GM19324 (cell line): ENCODE measurements around the gene ERC2.

Experiments used
- ATAC-seq: cut with Tn5 transposase; IDR thresholded peaks from one replicate; pipeline ENCODE4 v1.9.1; 2021; ENCODE audit warnings: mild to moderate bottlenecking, moderate library complexity; ENCODE audit not compliant: unreplicated experiment, low FRiP score

The ERC2 gene

GRCh38 chr3:55532806-55533205 lies 935.5 kb downstream of the ERC2 start:
- ATAC-seq, result no peak

DNA sequence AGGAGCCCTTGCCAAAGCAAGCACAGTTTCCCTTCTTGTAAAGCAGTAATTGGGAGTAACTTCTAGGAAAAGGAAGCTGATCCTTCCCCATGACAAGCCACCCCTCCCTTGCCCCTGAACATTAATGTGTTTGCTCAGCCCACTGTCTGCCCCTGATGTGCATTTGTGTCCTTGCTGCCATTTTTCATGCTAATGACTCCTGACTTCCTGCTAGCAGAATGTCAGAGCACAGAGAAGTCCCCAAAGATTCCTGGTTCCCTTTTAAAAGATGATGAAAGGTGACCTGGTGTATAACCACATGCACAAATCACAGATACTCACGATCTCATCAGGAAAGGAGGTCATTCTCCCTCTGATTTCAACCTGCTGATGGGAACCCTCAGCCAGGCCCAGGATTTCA lies 936.9 kb downstream of the ERC2 start:
- ATAC-seq, result no peak

- ATAC-seq, result no peak
These were observed 940.9 kb downstream of the ERC2 start for GRCh38 chr3:55527361-55527760.

- ATAC-seq, result no peak
These were observed 941.8 kb downstream of the ERC2 start for GRCh38 chr3:55526332-55527030.

DNA sequence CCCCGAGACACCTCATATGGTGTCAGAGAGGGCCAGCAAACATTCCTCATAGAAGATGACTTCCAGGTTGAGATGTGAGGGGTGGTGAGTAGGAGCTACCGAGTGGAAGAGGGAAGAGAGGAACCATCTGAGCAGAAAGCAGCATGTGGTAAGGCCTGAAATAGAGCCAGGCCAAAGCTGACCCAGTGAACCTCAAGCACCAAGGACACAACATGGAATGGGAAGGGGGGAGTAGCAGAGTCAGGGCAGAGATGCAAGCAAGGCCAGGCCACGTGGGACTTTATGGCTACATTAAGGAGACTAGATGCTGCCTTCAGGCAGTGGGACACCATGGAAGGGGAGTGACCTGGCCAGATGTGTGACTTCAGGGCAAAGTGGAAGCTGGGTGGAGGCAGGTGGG lies 942.8 kb downstream of the ERC2 start:
- no peak for ATAC-seq

DNA sequence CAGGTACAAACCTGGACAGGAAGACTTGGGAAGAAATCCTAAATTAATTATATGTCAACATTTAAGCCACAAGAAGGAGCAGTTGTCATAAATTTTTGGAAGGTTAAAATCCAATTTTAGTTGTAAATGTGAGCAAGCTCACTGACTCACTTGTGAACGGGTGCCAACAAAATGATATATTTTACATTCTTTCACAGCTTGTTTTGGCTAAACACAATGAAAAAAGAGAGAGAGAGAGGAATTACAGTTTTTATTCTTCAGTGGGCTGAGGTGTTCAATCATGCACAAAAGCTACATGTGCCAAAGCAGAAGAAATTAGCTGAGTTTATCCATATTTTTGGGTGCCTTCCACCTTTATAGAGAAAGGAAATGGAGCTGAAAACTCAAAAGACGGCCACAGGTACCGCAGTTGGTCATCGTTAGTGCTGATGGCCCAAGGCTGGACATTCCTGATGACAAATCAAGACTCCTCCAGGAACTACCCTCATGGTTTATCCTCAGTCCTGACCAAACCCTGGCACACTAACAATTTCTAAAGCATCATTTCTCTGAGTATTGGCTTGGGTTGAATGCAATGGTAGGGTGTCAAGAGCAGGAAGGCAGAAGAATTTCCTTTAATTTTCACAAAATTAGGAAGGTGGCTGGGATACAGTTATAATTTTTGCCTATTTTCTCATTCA lies 943.6 kb downstream of the ERC2 start:
- ATAC-seq, result no peak

DNA sequence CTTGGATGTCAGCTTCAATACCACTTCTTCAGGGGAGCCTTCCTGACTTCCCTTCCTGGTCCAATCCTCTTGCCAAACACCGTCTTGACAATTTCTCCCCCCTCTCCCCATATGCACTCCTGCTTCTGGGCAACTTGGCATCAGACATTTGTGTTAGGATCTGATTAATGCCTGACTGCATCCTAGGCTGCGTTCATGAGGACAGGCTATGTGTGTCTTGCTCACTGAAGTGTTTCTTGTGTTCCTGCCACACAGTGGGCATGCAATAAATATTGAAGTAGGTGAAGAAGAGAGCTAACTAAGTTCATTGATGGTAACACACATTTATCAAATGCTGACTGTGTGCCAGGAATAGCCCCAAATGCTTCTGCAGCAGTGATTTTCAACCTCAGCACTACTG lies 944.8 kb downstream of the ERC2 start:
- ATAC-seq, result no peak

DNA sequence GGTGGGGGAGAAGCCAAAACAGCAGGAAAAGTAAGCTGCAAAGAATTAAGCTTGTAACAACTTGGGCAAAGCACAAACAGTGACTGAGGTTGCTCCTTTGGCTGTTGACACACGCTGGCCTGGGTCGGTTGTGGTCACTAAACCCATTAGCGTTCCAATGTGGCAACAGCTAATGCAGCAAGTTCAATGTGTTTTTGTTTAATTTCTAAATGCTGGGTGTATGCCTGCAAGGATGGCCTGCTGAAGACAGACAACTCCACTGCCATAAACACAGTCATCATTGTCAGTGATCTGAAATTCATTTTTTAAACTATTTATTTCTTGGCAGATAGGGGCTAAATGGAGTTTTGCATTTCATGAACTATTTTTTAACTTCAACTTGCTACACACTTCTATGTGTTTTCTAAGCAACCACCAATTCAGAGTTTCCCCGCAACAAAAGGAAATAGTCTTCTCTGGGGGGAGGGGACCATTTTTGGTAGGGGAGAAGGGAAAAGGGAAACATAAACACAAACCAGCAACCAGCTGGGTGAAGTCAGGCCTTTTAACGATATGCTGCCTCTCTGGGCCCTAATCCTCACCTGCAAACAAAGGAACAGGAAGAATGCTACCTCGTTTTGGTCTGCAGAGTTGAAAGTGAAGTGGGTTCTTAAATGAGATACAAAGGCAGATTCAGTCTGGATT lies 946.4 kb downstream of the ERC2 start:
- no peak for ATAC-seq

DNA sequence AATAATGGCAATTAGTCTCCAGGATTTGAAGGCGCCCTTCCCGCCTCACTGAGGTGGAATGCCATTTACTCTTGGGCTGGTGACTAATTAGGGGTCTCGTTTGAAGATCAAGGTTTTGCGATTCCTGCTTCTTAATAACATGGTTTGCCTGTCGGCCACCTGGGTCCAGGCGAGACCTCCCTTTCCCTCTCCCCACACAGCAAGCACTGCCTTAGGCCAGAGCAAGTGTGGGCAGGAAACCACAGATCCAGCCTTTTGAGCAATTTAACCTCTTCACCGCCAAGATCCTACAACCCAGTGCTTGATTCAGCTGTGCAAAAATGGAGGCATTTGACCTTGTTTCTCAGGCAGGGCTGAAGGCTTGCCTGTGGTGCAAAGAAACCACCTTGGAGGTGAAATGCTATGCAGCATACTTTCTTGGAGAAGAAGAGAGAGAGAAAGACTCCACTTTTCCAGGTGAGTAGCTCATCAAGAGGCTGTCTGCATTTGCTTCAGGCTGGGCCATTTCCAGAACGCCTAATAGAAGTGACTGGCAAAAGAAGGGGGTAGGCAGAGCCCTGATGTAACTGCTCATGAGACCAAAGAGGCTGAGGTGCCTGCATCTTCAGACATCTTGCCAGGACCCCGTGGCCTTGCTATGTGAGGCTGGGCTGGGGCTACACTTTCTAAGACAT lies 947.1 kb downstream of the ERC2 start:
- no peak for ATAC-seq

GRCh38 chr3:55519019-55519418 lies 949.2 kb downstream of the ERC2 start:
- no peak for ATAC-seq

DNA sequence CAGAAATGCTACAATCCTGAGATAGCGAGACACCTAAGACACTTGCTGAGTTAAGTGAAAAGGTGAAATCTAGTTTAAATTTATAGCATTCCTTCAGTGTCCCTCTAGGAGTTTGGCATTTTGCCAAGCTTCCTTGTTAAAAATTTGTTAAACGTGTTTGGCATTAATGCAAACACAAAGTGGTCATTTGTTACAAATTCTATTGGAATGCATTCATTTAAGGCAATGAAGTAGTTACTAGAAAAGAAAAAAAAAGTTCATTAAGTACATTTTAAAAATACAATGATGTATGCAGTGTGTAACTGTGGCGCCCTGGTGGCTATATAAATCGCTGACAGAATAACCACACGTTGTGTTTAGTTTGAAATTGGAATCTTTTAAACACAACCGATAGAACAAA lies 949.8 kb downstream of the ERC2 start:
- no peak for ATAC-seq

DNA sequence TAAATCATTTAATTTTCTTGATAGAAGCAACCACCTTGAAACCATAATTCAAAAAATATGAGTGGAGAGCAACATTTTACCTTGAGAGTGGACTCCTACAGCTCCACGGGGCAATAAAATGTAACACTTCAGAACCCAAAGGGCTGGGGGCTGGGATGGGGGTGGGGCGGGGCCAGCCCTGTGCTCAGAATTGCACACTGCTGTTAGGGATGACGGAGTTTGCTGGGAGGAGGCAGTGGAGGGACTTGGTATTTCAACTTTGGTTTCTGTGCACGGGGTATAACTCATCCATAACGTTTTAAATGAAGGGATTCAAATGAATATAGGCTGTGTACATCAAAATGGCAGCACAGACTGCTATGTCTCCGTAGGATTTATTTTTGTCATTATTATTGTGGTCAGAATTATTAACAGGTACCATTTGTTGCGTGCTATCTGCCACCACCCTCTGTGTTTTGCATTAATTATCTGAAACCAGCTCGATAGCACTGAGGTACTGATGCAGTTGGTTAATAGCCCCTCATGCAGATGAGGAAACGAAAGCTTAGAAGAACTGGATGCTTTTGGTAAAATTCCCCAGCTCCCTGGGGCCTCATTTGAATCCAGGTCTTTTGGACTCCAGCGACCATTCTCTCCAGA lies 951.8 kb downstream of the ERC2 start:
- no peak for ATAC-seq

DNA sequence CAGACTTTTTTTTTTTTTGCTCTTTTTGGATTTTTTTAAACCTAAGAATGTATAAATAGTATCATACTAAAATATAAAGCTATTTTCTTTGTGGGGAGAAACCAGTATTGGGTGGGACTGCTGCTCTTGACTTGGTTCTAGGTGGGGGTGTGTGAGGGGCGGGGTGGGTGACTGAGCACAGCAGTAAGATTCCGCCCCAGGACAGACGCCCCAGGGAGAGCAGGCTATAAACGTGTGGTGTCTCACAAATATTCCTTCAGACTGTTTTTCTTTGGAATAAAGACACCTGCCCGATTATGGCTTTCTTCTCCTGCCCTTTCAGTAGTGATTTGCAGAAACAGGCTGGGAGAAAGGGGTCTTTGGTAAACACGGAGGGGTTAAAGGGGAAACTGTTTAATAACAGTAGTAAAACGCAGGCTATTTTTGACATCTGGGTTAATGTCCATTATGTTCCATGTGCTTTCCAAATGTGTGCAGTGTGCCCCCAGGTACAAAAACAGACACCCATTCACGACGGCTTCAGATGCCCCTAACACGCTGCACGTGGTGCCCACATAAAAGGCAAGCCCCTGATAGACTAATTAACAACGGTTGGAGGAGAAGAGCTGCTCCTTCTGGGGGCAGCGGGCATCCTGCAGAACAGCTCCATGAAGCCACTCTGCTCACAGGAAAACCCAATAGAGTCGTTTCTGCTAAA lies 952.6 kb downstream of the ERC2 start:
- no peak for ATAC-seq

DNA sequence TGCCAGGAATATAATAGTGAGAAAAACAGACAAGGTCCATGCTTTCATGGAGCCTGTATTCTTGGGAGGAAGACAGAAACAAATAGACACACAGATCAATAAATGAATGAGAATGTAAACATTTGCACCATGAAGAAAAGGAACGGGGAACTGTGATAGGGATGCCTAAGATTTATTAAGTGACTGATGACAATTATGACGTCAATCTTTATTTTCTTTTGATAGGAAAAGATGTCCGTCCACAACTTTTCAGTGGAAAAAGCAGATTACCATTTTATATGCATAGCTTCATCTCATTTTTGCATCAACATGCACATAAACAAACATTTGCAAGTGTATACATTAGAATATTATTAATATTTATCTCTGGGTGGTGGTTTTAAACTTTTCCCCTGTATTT lies 953.3 kb downstream of the ERC2 start:
- no peak for ATAC-seq

DNA sequence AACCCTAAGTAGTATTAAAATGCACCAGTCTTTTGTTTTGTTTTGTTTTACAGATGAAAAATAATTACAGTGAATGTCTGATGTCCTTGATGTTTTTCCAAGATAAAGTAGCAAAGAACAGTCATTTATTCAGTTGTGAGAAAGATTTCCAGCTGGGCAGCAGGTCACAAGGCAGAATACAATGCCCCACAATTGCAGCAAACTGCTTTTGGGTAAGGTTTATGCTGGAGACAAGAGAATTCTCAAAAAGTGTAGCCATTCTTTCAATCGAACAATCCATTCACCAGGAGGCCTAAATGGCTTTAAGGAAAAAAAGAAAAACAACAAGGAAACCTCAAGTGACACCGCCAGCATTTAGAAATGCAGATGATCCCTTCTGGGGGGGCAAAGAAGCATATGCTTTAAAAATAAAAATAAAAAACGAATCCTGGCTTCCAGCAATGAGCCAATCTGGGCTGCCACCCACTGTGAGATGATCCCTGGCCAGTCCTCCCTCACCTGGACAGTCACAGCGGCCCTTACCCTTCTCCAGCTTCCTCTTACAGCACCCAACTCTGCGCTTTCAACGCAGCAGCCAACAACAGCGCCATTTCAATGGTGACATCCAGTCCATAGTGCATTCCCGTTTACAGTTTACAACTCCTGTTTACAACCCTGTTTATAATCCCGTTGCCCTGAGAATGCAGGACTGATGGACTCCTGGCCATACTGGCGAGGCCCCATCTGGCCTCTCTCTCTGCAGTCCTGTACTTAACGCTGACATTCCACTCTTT lies 955.5 kb downstream of the ERC2 start:
- no peak for ATAC-seq

DNA sequence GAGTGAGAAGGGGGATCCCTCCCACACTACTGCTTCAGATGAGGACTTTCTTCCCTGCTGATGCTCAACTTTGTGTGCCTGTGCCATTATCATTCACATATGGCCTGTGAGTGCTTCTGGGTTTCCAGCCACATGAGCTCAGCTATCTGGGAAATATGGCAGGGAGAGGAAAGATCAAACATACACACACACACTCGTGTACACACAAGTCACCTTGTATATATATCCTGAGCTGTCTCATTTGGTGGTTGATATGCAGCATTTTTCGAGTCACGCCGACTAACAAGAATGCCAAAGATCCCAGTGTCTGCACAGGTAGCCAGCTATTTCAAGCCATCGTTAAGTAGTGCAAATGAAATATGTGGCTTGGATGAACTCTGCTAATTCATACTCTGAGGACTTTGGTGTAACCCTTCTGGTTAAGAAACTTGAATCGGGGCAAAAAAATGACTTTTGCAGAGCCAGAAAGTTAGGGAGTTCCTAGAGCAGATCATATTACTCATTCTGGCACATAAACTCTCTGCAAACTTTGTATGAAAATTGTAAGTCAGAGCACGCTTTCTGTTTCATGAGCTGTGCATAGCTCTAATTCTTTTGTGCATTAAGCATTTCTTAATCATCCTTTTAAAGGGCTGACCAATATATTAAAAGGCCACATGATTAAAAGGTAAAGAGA lies 956.2 kb downstream of the ERC2 start:
- ATAC-seq, result no peak

DNA sequence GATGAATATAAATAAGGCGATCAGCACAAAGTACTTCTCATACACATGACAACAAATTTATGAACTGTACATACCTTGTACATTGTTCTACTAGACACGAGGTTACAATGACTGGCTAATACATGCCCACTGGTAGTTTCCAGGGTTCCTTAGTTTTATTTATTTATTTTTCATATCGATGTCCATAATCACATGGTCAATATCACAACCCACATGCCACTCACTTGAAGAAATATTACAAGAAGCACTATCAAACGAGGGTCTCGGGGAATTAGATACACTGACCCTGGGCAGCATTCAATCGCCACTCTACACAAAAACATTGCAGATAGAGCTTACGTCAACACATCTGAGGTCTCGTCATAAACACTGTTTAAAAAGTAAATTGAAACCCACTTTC lies 959.9 kb downstream of the ERC2 start:
- ATAC-seq, result no peak

DNA sequence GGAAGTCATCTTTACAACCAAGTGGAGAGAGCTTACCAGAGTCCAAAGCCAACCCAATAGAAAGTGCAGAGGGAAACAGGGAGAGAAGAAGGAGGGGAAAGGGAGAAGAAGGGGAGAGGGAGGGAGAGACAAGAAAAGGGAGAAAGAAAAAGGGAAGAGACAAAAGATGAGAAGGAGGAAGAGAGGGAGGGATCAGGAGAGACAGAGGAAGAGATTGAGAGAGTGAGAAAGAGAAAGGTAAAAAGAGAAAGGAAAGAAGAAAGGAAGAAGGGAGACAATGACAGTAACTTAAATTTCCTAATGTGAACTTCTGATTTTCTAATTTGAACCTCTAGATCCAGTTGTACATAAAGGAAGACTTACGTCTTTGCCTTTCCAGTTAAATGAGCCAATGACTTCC lies 960.5 kb downstream of the ERC2 start:
- ATAC-seq, result no peak

- no peak for ATAC-seq
These were observed 962.5 kb downstream of the ERC2 start for GRCh38 chr3:55505776-55506175.
